ENCODE measurements around the gene STK32C.
A peak's percentile ranks its signal among the peaks of the same experiment; 100 is the strongest.
"Not testable (repeated sequence)": the region's sequence is repeated elsewhere in the genome, so short reads cannot be mapped to it uniquely, and the experiment has no call there.

The STK32C gene

DNA sequence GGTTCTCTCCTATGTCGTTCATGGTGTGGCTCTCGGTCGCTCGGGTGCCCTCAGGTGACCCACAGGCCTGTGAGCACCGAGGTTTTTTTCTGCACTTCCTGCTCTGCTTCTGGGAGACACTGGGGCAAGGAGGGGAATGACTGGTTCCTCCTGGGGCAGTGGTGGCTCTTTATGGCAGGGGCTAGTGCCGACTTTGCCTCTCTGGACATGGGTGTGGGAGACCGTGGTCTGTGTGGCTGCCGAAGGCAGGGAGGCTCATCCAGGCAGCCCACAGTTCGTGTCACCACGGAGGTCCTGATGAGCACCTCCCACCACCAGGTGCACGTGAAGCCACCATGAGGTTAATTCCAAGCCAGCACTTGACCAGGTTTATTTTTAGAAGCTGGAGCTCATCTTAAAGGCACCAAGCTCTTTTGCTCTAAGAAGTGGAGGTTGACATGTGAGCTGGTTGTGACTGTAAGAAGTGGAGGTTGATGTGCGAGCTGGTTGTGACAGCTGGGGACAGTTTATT, 145.7 kb downstream of the STK32C start:
- Mint-ChIP-seq H3K36me3 (no peaks in the 10 kb centered on the region), H3K4me1 (peaks cover 8 to 17% of the 10 kb centered on the region in 2 donors), H3K9me3 (no peaks in the 10 kb centered on the region), H3K27ac (no peak overlapping the region), H3K27me3 (peaks cover 10 to 47% of the 10 kb centered on the region in 2 donors), H3K4me3 (peak overlapping the region; percentile 8 to 18)
- ATAC-seq (replicated peaks) (peak; percentile 42 to 64), DNase-seq (no peak)

DNA sequence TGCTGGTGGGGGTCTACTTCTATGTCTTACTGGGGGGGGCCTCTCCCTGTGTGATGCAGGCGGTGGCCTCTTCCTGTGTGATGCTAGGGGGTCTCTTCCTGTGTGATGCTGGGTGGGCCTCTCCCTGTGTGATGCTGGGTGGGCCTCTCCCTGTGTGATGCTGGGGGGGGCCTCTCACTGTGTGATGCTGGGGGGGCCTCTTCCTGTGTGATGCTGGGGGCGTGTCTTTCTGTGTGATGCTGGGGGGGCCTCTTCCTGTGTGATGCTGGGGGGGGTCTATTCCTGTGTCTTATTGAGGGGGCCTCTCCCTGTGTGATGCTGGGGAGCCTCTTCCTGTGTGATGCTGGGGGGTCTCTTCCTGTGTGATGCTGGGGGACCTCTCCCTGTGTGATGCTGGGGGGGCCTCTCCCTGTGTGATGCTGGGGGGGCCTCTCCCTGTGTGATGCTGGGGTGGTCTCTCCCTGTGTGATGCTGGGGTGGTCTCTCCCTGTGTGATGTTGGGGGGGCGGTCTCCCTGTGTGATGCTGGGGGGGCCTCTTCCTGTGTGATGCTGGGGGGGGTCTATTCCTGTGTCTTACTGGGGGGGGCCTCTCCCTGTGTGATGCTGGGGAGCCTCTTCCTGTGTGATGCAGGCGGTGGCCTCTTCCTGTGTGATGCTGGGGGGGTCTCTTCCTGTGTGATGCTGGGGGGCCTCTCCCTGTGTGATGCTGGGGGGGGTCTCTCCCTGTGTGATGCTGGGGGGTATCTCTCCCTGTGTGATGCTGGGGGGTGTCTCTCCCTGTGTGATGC, 146.7 kb downstream of the STK32C start:
- H3K4me1 Mint-ChIP-seq = peaks cover 8 to 17% of the 10 kb centered on the region in 2 donors

DNA sequence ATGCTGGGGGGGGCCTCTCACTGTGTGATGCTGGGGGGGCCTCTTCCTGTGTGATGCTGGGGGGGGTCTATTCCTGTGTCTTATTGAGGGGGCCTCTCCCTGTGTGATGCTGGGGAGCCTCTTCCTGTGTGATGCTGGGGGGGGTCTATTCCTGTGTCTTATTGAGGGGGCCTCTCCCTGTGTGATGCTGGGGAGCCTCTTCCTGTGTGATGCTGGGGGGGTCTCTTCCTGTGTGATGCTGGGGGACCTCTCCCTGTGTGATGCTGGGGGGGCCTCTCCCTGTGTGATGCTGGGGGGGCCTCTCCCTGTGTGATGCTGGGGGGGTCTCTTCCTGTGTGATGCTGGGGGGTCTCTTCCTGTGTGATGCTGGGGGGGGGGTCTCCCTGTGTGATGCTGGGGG, 147.5 kb downstream of the STK32C start:
- ATAC-seq (replicated peaks); H3K4me3 Mint-ChIP-seq; H3K27ac Mint-ChIP-seq; H3K9me3 Mint-ChIP-seq; H3K36me3 Mint-ChIP-seq; DNase-seq: not testable (repeated sequence)
- H3K4me1 Mint-ChIP-seq = peaks cover 8 to 17% of the 10 kb centered on the region in 2 donors
- peaks cover 5 to 35% of the 10 kb centered on the region in 2 donors for H3K27me3 Mint-ChIP-seq

More for the DNA sequence above, 146.7 kb downstream of the STK32C start:
- not testable (repeated sequence) for ATAC-seq (replicated peaks); DNase-seq; H3K9me3 Mint-ChIP-seq; H3K27ac Mint-ChIP-seq; H3K36me3 Mint-ChIP-seq; H3K4me3 Mint-ChIP-seq
- peaks cover 5 to 42% of the 10 kb centered on the region in 2 donors for H3K27me3 Mint-ChIP-seq

DNA sequence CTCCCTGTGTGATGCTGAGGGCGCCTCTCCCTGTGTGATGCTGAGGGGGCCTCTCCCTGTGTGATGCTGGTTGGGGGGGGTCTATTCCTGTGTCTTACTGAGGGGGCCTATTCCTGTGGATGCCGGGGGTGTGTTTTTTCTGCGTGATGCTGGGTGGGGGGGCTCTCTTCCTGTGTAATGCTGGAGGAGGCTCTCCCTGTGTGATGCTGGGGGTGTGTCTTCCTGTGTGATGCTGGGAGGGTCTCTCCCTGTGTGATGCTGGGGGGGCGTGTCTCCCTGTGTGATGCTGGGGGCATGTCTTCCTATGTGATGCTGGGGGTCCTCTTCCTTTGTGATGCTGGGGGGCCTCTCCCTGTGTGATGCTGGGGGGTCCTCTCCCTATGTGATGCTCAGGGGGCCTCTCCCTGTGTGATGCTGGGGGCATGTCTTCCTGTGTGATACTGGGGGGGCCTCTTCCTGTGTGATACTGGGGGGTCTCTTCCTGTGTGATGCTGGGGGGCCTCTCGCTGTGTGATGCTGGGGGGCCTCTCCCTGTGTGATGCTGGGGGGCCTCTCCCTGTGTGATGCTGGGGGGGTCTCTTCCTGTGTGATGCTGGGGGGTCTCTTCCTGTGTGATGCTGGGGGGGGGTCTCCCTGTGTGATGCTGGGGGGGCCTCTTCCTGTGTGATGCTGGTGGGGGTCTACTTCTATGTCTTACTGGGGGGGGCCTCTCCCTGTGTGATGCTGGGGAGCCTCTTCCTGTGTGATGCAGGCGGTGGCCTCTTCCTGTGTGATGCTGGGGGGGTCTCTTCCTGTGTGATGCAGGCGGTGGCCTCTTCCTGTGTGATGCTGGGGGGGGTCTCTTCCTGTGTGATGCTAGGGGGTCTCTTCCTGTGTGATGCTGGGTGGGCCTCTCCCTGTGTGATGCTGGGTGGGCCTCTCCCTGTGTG, 148.2 kb downstream of the STK32C start:
- H3K36me3 Mint-ChIP-seq; H3K27ac Mint-ChIP-seq; H3K4me3 Mint-ChIP-seq; ATAC-seq (replicated peaks); DNase-seq; H3K9me3 Mint-ChIP-seq: not testable (repeated sequence)
- Mint-ChIP-seq H3K4me1 (peaks cover 8 to 17% of the 10 kb centered on the region in 2 donors), H3K27me3 (peaks cover 5 to 28% of the 10 kb centered on the region in 2 donors)

DNA sequence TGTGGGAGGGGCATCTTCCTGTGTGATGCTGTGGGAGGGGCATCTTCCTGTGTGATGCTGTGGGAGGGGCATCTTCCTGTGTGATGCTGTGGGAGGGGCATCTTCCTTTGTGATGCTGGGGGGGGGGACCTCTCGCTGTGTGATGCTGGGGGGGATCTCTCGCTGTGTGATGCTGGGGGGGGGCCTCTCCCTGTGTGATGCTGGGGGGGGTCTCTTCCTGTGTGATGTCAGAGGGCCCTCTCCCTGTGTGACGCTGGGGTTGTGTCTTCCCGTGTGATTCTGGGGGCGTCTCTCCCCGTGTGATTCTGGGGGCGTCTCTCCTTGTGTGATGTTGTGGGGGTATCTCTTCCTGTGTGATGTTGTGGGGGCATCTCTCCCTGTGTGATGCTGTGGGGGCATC, 148.9 kb downstream of the STK32C start:
- DNase-seq = no peak
- Mint-ChIP-seq H3K27ac (no peak overlapping the region), H3K36me3 (no peaks in the 10 kb centered on the region), H3K4me1 (peaks cover 8 to 16% of the 10 kb centered on the region in 2 donors), H3K9me3 (no peaks in the 10 kb centered on the region), H3K27me3 (peaks cover 5 to 21% of the 10 kb centered on the region in 2 donors), H3K4me3 (no peak overlapping the region)
- no peak for ATAC-seq (replicated peaks)

DNA sequence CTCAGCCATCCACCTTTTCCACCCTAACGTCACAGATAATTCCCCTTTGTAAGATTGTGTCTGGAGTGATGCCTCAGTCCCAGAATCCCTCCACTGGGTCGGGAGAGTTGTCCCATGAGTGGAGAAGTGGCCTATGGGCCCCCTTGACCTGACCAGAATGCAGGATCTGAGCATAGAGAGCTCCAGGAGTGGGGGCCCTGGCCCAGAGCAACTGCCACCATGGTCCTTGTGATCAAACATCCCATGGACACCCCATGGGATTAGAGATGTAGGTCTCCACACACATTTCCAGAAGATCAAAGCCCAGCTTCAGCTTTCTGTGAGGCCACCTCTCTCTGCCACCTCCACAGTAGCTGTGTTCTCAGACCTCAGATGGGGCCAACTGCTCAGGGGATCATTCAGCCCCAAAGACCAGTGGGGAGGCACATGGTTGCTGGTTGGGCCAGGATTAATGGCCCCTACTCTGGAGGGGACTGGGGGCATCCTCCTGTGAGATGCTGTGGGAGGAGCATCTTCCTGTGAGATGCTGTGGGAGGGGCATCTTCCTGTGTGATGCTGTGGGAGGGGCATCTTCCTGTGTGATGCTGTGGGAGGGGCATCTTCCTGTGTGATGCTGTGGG, 149.5 kb downstream of the STK32C start:
- peaks cover 8 to 10% of the 10 kb centered on the region in 2 donors for H3K4me1 Mint-ChIP-seq
- no peak overlapping the region for H3K27ac Mint-ChIP-seq
- ATAC-seq (replicated peaks) (peak; percentile 9 to 21), DNase-seq (no peak)
- H3K9me3 Mint-ChIP-seq = no peaks in the 10 kb centered on the region
- no peak overlapping the region for H3K4me3 Mint-ChIP-seq
- no peaks in the 10 kb centered on the region for H3K36me3 Mint-ChIP-seq
- peaks cover 0 to 15% of the 10 kb centered on the region in 2 donors for H3K27me3 Mint-ChIP-seq

Measured in stimulated activated naive B cell treated with anti-CD40 and anti-IgM and Interleukin-4, amounts not matched to agents 10 μg/mL and 1 μg/mL and 100 μg/mL, for 72 hours (primary cell).